MCF 10A (cell line): Measurements from ENCODE around the gene PRADC1. TPM values are rescaled to one million over a fixed set of nuclear protein-coding genes. Genes with fewer than 3 reads are reported as not detected.

Experiments
- BruUV-seq: library from RNA; stranded (reverse); fragments of 400-500 nt; replicated peaks from 2 replicates; lab custom pipeline; 2021; lab: Mats Ljungman, UMichigan
- CTCF ChIA-PET: fragments of 300-600 bp; sonication (Branson Sonifier 250); formaldehyde crosslinking; extraction: SDS; loops from one replicate; lab custom pipeline; 2021; ENCODE audit warnings: antibody characterized with exemption, inconsistent platforms; lab: Yijun Ruan, JAX
- POLR2A ChIA-PET: fragments of 300-600, 350-650 bp; sonication (Branson Sonifier 250); formaldehyde crosslinking; extraction: SDS; loops from one replicate; lab custom pipeline; 2020; ENCODE audit warnings: antibody characterized with exemption, inconsistent platforms; lab: Yijun Ruan, JAX
- DNase-seq: peaks from one replicate; pipeline ENCODE4 v3.0.0-alpha.2; 2018; ENCODE audit not compliant: unreplicated experiment
- H3K27ac Mint-ChIP-seq: one replicate; pipeline ENCODE4 v1.8.0; 2022; ENCODE audit warnings: mild to moderate bottlenecking, low read depth, mixed read lengths; ENCODE audit not compliant: unreplicated experiment
- H3K27me3 Mint-ChIP-seq: one replicate; pipeline ENCODE4 v1.8.0; 2022; ENCODE audit warnings: mixed read lengths; ENCODE audit not compliant: insufficient read depth, unreplicated experiment
- H3K36me3 Mint-ChIP-seq: one replicate; pipeline ENCODE4 v1.8.0; 2022; ENCODE audit warnings: mild to moderate bottlenecking, moderate library complexity, mixed read lengths; ENCODE audit not compliant: insufficient read depth, unreplicated experiment
- H3K4me1 Mint-ChIP-seq: one replicate; pipeline ENCODE4 v1.8.0; 2022; ENCODE audit warnings: mixed read lengths; ENCODE audit not compliant: insufficient read depth, unreplicated experiment
- H3K4me3 Mint-ChIP-seq: one replicate; pipeline ENCODE4 v1.8.0; 2022; ENCODE audit warnings: mild to moderate bottlenecking, moderate library complexity, mixed read lengths; ENCODE audit not compliant: unreplicated experiment
- H3K9me3 Mint-ChIP-seq: one replicate; pipeline ENCODE4 v1.8.0; 2022; ENCODE audit warnings: mixed read lengths; ENCODE audit not compliant: unreplicated experiment
- intact Hi-C: fragments of 100-400 bp; cut with micrococcal nuclease; formaldehyde crosslinking; loops from 2 replicates; pipeline ENCODE4 v1.14.1; 2022
- total RNA-seq: library from RNA; stranded (reverse); gene quantifications from 2 replicates; pipeline ENCODE4 v1.2.3, GENCODE V29; 2022
- TF ChIP-seq, protein P1 (sequence below): fragments of 200-600 bp; IDR thresholded peaks from one replicate; pipeline ENCODE4 v1.8.0; 2022; ENCODE audit warnings: antibody characterized with exemption, mild to moderate bottlenecking; ENCODE audit not compliant: unreplicated experiment

The PRADC1 gene
- total RNA-seq, 1 experiment from 2014 or later: 13.5 TPM

DNA sequence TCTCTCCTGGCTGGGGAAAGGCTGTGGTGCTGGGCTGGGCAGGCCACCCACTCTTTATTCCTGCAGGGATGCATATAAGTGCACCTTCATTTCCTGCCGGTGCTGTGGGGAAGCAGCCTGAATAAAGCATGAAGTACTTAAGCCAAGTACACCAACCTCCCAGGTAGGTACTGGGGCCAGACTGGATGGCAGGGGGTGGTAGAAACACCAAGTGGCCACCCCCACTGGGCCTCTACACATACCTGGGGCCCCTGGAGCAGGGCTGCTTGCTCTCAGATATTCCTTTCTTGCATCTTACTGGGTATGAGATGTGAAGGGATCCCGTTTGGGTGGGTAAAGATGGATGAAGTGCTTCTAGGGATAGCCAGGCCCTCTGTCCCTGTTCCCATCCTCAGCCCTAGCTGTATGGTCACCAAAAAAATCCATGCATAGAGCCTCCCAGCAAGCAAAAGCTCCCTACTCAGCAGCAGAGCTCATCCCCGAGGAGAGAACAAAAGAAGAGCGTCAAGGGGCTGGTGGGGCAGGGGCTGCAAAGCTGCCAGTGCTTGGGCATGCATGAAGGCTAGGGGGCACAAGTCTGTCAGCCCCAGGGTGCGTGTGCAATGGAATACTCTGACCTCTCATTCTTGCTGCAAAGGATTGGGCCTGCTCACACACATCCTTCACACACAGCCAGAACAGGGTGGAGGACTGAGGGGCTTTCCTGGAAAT lies 23.0 kb upstream of the PRADC1 start:
- no TSS peak for BruUV-seq
- Mint-ChIP-seq H3K4me1 (no peaks in the 10 kb centered on the region), H3K27ac (no peak overlapping the region), H3K9me3 (no peaks in the 10 kb centered on the region), H3K27me3 (no peaks in the 10 kb centered on the region), H3K4me3 (no peak overlapping the region), H3K36me3 (peaks cover 29% of the 10 kb centered on the region)
- TF ChIP-seq, protein P1, sequence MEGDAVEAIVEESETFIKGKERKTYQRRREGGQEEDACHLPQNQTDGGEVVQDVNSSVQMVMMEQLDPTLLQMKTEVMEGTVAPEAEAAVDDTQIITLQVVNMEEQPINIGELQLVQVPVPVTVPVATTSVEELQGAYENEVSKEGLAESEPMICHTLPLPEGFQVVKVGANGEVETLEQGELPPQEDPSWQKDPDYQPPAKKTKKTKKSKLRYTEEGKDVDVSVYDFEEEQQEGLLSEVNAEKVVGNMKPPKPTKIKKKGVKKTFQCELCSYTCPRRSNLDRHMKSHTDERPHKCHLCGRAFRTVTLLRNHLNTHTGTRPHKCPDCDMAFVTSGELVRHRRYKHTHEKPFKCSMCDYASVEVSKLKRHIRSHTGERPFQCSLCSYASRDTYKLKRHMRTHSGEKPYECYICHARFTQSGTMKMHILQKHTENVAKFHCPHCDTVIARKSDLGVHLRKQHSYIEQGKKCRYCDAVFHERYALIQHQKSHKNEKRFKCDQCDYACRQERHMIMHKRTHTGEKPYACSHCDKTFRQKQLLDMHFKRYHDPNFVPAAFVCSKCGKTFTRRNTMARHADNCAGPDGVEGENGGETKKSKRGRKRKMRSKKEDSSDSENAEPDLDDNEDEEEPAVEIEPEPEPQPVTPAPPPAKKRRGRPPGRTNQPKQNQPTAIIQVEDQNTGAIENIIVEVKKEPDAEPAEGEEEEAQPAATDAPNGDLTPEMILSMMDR: no peak
- intact Hi-C loops: no loop called here
- DNase-seq: no peak
- POLR2A ChIA-PET: interaction anchor here (1.7 kb wide), 1 partner anchor 11 kb away, joined by 7 read pairs; no protein-coding TSS in a partner anchor
- CTCF ChIA-PET: interaction anchor here (0.6 to 1.8 kb wide), 3 partner anchors 43 to 487 kb away, joined by 3 to 7 read pairs (median 4); no protein-coding TSS in a partner anchor

DNA sequence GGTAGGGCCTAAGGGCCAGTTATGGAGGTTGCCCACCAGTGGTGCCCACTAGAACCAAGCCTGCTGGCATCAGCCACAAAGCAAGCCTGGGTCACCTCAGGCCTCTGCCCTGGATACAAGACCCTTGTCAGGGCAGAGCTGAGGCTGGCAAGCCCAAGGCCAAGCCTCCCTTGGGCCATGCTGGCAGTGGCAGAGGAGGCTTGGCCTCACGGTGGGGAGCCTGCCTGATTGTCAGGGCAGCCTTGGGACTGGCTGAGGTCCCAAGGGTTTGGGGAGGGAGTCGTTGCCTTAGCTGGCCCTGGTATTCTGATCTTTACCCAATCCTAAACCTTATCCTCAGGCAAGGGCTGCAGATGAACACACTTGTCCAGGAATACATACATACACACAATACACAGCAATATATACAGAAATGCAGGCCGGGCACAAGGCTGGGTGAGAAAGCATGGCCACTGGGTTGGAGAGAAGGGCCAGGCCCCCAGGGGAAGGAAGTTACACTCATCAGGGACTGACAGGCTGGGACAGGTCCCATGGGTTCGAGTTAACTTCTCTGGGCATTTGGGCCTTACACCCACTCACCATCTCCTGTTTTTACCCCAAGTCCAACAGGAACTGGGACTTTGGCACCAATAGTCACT lies 22.1 kb upstream of the PRADC1 start:
- CTCF ChIA-PET: no interaction called here

DNA sequence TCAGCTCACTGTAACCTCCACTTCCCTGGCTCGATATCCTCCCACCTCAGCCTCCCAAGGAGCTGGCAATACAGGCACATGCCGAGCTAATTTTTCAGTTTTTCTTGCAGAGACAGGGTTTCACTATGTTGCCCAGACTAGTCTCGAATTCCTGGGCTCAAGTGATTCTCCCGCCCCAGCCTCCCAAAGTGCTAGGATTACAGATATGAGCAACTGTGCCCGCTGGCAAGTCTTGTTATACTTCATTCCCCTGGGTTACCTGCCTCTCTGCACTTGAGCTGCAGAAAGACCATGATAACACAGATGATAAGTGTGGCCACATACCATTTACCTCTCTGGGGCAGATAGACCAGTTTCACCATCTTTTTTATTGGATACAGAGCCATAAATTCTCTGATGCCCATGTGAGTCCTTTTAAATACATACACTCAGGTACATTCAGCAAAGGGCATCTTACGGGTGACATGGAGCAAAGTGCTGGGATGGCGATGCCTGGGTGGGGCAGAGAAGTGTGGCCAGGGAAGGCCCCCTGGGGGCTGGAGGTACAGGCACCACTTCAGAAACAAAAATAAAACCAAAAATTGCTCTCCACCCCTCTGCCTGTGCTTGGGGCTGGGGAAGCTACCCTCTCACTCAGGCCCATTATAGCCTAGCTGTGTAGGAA lies 21.4 kb upstream of the PRADC1 start:
- intact Hi-C loops: no loop called here
- no peaks in the 10 kb centered on the region for H3K27me3 Mint-ChIP-seq
- ChIA-PET POLR2A (interaction anchor here (0.6 to 2.4 kb wide), 5 partner anchors 10 to 77 kb away, joined by 3 to 11 read pairs (median 3); partner anchors contain the start of genes CCT7 and PRADC1), CTCF (interaction anchor here (0.6 kb wide), 2 partner anchors 13 to 59 kb away, joined by 3 to 5 read pairs; no protein-coding TSS in a partner anchor)
- H3K4me1 Mint-ChIP-seq: no peaks in the 10 kb centered on the region
- TF ChIP-seq, protein P1: no peak
- no peak for DNase-seq
- H3K4me3 Mint-ChIP-seq: no peak overlapping the region
- no peaks in the 10 kb centered on the region for H3K9me3 Mint-ChIP-seq
- H3K36me3 Mint-ChIP-seq: peaks cover 45% of the 10 kb centered on the region
- BruUV-seq: TSS peak; percentile 8
- no peak overlapping the region for H3K27ac Mint-ChIP-seq

More for the DNA sequence above, 22.1 kb upstream of the PRADC1 start:
- BruUV-seq: no TSS peak
- POLR2A ChIA-PET: interaction anchor here (1.7 to 2.4 kb wide), 2 partner anchors 10 to 21 kb away, joined by 7 to 11 read pairs; partner anchors contain the start of genes CCT7 and PRADC1
- Mint-ChIP-seq H3K4me3 (no peak overlapping the region), H3K9me3 (no peaks in the 10 kb centered on the region), H3K4me1 (no peaks in the 10 kb centered on the region), H3K36me3 (peaks cover 39% of the 10 kb centered on the region), H3K27ac (no peak overlapping the region), H3K27me3 (no peaks in the 10 kb centered on the region)
- DNase-seq: peak; percentile 77
- TF ChIP-seq, protein P1: no peak
- intact Hi-C loops: no loop called here
